GM21390 (cell line): ENCODE measurements around the gene C19orf81.

Experiments used
- ATAC-seq: cut with Tn5 transposase; IDR thresholded peaks from one replicate; pipeline ENCODE4 v1.9.1; 2021; ENCODE audit not compliant: unreplicated experiment

The C19orf81 gene

GRCh38 chr19:50708179-50708879 lies 59.1 kb downstream of the C19orf81 start:
- no peak for ATAC-seq
